ENCODE measurements around the gene RCBTB2.

GRCh38 chr13:48485432-48485831 is 47.4 kb downstream of the RCBTB2 start:
- TF ChIP-seq CTCF (IDR thresholded peaks at IDR 0.05) (no peak), POLR2A (IDR thresholded peaks at IDR 0.05) (no peak), POLR2AphosphoS5 (IDR thresholded peaks at IDR 0.05) (no peak)

All from breast epithelium (tissue), 3 donors.